Measurements from ENCODE around the gene PODXL2.

The PODXL2 gene

GRCh38 chr3:127674790-127675189 is 45.8 kb downstream of the PODXL2 start:
- no peak for TF ChIP-seq EZH2phosphoT487 (IDR thresholded peaks at IDR 0.05; ENCODE audit: low read depth)
- TF ChIP-seq CTCF (IDR thresholded peaks at IDR 0.05; ENCODE audit: low read depth, low read length), result no peak
- H4K20me1 ChIP-seq (ENCODE audit: insufficient read depth, low read length), result no peaks in the 10 kb centered on the region

GRCh38 chr3:127675651-127676391 is 46.8 kb downstream of the PODXL2 start:
- no peak overlapping the region for H3K27ac ChIP-seq (ENCODE audit: low read length)
- peaks cover 12% of the 10 kb centered on the region for H3K4me1 ChIP-seq (ENCODE audit: low read length)
- H3K4me2 ChIP-seq (ENCODE audit: low read length), result no peak overlapping the region
- H3K4me3 ChIP-seq (ENCODE audit: low read length), result no peak overlapping the region
- H2AFZ ChIP-seq (ENCODE audit: low read depth, low read length), result no peak overlapping the region
- TF ChIP-seq CTCF (IDR thresholded peaks at IDR 0.05; ENCODE audit: low read depth, low read length) (no peak), EZH2phosphoT487 (IDR thresholded peaks at IDR 0.05; ENCODE audit: low read depth) (no peak)
- H3K79me2 ChIP-seq (ENCODE audit: low read length), result peaks cover 17% of the 10 kb centered on the region
- H3K9ac ChIP-seq (ENCODE audit: low read length), result no peak overlapping the region
- H3K9me3 ChIP-seq (ENCODE audit: insufficient read depth, low read length), result no peaks in the 10 kb centered on the region
- H4K20me1 ChIP-seq (ENCODE audit: insufficient read depth, low read length), result no peaks in the 10 kb centered on the region
- H3K27me3 ChIP-seq (ENCODE audit: low read depth, low read length), result no peaks in the 10 kb centered on the region
- no peaks in the 10 kb centered on the region for H3K36me3 ChIP-seq (replicated peaks; ENCODE audit: low read depth, low read length)

More at GRCh38 chr3:127674790-127675189, 45.8 kb downstream of the PODXL2 start:
- Histone ChIP-seq H2AFZ (ENCODE audit: low read depth, low read length) (no peak overlapping the region), H3K4me1 (ENCODE audit: low read length) (peaks cover 12% of the 10 kb centered on the region), H3K27ac (ENCODE audit: low read length) (no peak overlapping the region), H3K4me2 (ENCODE audit: low read length) (no peak overlapping the region), H3K79me2 (ENCODE audit: low read length) (peaks cover 17% of the 10 kb centered on the region), H3K4me3 (ENCODE audit: low read length) (no peak overlapping the region), H3K36me3 (replicated peaks; ENCODE audit: low read depth, low read length) (no peaks in the 10 kb centered on the region), H3K9ac (ENCODE audit: low read length) (no peak overlapping the region), H3K27me3 (ENCODE audit: low read depth, low read length) (no peaks in the 10 kb centered on the region), H3K9me3 (ENCODE audit: insufficient read depth, low read length) (no peaks in the 10 kb centered on the region)

- H3K27ac ChIP-seq (ENCODE audit: low read length), result no peak overlapping the region
- H3K4me1 ChIP-seq (ENCODE audit: low read length), result peaks cover 9% of the 10 kb centered on the region
- no peak overlapping the region for H3K4me3 ChIP-seq (ENCODE audit: low read length)
Observed at GRCh38 chr3:127676456-127676855, 47.5 kb downstream of the PODXL2 start.

More at GRCh38 chr3:127676456-127676855, 47.5 kb downstream of the PODXL2 start:
- H3K4me2 ChIP-seq (ENCODE audit: low read length), result no peak overlapping the region
- no peaks in the 10 kb centered on the region for H3K9me3 ChIP-seq (ENCODE audit: insufficient read depth, low read length)
- H2AFZ ChIP-seq (ENCODE audit: low read depth, low read length), result no peak overlapping the region
- H3K36me3 ChIP-seq (replicated peaks; ENCODE audit: low read depth, low read length), result no peaks in the 10 kb centered on the region
- H3K27me3 ChIP-seq (ENCODE audit: low read depth, low read length), result no peaks in the 10 kb centered on the region
- no peak overlapping the region for H3K9ac ChIP-seq (ENCODE audit: low read length)
- peaks cover 10% of the 10 kb centered on the region for H3K79me2 ChIP-seq (ENCODE audit: low read length)
- H4K20me1 ChIP-seq (ENCODE audit: insufficient read depth, low read length), result no peaks in the 10 kb centered on the region
- no peak for TF ChIP-seq CTCF (IDR thresholded peaks at IDR 0.05; ENCODE audit: low read depth, low read length)
- no peak for TF ChIP-seq EZH2phosphoT487 (IDR thresholded peaks at IDR 0.05; ENCODE audit: low read depth)

Data from OCI-LY3 (cell line).